Dedifferentiated amniotic fluid mesenchymal stem cell (primary cell): ENCODE data around the gene NTHL1.

Source experiments
- DNase-seq: peaks from one replicate; pipeline ENCODE4 v3.0.0-alpha.2; 2016; ENCODE audit errors: extremely low spot score

The NTHL1 gene

DNA sequence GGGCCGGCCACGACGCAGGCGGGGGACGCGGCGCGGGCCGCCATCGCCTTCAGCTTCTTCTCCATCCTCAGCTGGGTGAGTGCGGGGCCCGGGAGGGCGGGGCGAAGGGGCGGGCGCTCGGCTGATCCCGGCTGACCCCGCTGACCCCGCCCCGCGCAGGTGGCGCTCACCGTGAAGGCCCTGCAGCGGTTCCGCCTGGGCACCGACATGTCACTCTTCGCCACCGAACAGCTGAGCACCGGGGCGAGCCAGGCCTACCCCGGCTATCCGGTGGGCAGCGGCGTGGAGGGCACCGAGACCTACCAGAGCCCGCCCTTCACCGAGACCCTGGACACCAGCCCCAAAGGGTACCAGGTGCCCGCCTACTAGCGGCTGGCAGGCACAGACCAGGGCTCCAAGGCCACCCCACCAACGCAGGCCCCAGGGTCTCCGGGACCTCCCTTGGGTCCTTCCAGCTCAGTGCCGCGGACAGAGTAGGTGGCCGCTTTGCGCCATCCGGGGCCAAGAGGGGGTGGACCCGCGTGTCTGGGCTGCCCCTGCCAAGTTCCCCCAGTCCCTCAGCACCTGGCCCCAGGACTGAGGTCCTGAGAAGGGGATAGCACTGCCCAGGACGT is 54.8 kb downstream of the NTHL1 start:
- no peak for DNase-seq

DNA sequence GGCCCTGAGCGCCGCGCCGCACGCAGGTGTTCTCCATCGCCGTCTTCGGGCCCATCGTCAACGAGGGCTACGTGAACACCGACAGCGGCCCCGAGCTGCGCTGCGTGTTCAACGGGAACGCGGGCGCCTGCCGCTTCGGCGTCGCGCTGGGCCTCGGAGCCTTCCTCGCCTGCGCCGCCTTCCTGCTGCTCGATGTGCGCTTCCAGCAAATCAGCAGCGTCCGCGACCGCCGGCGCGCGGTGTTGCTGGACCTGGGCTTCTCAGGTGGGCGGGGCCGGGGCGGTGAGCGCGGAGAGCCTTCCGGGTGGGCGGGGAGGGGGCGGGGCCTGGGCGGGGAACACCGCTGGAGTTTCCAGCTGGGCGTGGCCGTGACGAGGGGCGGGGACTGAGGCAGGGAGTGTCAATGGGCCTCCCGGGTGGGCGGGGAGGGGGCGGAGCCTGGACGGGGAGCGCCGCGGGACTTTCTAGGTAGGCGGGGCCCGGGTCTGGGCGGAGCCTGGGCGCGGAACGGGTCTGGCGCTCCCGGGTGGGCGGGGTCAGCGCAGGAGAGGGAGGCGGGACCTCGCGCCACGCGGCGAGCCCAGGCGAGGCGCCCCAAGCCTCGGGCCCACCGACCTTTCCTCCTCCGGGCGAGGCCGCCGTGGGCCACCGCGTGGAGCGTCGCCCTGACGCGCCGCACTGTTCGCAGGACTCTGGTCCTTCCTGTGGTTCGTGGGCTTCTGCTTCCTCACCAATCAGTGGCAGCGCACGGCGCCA is 55.5 kb downstream of the NTHL1 start:
- DNase-seq, result peak; percentile 76

DNA sequence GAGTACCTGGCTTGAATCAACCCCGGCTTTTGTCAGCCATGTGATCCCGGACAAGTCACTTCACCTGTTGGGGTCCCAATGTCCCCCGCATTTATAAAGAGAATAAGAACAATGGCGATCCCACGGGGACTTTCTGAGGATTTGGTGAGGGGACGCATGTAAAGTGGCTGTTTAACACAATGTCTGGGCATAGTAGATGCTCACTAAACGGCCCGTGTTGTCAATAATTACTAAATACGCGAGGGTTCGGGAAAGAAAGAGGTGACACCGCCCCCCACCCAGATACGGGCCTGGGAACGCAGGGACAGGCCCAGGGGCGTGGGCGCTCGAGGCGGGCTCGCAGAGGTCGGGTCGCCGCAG is 56.1 kb downstream of the NTHL1 start:
- no peak for DNase-seq

DNA sequence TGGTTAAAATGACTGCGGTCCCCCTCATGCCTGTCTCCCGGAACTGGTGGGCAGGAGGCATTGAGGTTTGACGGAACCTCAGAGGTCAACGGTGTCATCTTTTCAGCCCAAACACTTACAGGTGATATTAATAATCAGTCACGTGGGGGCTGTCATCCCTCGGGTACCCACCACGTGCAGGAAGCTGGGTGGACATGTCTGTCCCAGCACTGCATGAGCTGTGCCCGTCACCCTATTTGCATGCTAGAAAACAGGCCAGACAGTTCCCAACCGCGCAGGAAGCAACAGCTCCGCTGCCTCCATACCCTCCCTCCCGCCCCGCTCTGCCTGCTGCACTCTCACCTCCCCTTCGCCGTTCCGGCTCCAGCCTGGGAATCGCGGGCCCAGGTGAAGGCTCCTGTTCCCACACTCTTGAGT is 56.5 kb downstream of the NTHL1 start:
- DNase-seq, result no peak

DNA sequence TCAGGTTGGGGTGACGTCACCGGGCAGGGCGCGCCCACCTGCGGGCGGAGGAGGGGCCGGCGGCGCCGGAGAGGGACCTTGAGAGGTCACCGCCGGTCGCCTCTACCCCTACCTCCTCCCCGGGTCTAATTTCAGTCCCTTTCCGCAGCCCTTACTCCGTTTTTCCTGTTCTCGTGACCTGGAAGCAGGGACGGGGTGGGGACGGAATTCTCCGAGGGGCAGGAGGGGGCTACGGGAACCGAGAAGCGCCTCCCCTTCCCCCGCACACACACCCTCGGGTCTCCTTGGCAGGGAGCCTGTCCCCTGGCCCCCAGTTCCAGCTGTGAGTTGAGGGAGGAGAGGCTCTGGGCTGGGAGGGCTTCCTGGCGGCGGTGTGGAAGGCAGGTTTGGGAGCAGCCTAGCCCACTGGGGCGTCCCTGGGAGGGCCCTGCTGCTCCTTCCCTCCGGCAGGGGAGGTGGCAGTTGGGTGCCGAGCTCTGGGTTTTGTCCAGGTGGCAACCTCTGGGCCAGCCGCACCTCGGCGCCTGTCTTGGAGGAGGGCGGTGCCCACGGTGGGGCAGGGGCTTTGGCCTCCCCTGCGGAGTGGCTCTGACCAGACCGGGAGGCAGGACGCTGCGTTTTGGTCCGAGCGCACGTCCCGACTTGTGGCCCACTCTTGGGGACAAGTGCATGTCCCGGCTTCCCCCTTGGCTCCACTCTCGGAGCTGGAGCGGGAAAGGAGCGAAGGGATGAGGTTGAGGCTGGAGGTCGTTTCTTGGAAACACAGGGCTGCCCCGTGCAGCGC is 57.1 kb downstream of the NTHL1 start:
- no peak for DNase-seq

DNA sequence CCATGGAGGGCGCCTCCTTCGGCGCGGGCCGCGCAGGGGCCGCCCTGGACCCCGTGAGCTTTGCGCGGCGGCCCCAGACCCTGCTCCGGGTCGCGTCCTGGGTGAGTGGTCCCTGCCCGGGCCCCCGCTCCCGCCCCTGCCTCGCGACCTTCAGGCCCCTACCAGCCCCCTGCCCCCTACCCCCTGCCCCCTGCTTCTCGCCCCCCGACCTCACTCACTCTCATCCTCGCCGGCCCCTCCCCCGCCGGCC is 57.6 kb downstream of the NTHL1 start:
- no peak for DNase-seq
